GM21717 (cell line): Measurements from ENCODE around the gene FANCG.

Experiments
- ATAC-seq: cut with Tn5 transposase; IDR thresholded peaks from one replicate; pipeline ENCODE4 v1.9.1; 2021; ENCODE audit warnings: mild to moderate bottlenecking, moderate library complexity; ENCODE audit not compliant: unreplicated experiment

FANCG gene

DNA sequence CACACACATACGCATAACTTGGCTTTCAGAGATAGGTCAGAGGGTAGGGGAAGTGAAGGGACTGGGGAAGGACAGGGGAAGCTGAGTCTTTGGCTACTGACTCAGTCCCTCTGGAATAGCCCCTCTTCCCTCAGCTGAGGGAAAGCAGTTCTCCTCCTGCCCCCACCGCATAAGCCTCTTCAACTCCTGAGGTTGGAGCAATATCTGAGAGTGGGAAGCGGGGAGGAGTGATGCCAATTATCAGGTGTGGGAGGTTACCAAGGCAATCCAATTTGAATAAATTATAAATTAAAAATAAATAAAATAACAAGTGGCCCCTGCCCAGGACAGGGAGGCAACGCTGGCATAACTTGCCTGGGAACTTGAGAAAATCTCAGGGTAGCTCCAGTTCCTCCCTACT, 24.8 kb upstream of the FANCG start:
- ATAC-seq: no peak

DNA sequence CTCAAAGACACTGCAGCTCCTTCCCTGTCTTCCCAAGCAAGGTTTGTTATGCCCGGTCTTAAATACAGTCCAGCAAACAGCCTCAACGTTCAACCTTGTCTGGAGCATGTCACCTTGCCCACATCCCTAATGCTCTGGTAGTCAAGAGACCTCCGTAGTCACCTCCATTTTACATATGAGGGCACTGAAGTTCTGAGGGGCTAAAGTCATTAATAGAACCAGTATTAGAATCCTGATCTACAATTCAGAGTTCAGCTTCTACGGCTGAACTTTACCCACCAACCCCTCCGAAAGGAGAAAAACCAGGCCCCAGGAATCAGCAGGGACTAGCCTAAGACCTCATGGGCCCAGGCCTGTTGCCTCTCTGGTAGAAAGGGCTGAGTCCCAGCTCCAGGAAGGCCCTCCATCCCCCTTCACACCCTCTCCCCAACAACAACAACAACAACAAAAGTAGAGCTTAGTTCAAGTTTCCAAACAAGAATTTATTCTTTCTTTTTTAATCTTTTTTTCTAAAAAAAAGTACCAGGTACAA, 24.0 kb upstream of the FANCG start:
- no peak for ATAC-seq

DNA sequence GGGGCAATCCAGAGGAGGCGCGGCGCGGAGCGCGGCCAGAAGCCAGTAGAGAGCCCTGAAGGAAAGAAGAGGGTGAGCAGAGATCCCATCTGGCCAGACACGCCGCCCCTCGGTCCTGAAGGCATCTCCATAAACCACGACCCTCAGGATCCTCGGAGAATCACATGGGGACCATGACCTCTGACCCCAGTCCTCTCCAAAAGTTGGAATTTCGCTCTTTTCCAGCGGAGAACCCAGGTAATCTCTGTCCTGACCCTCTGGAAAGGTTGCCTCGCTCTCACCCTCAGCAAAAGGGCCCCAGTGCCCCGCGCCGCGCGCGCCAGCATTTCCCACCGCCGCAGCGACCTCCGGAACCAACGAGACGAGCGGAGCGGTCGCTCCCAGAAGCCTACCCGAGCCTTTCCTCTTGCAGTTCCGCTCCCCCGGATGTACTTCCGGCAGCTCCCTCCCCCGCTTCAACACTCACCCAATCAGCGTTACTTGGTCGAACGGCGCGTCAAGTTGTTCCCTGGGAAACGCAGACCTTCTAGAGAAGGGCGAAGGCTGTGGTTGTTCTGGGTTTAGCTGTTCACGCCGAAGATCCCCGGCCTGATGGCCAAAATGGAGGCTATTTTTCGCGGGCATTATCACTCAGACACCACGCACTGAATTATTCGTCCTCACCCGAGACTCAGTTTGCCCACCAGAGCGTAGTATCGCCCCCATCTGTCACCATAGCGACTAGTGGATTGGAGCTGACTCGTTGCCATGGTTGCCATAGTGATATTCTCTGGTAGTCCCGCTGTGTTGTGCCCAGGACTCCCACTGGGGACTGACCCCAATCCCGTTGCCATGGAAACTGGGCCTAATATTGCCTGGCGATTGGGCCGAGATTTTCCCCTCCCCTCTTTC, 23.3 kb upstream of the FANCG start, which contains the start of gene STOML2:
Gene STOML2 (minus strand): TSS at position 363 of the 891 bp plus-strand sequence. CDS start 37 bp downstream, at position 326.
- peak; percentile 91 for ATAC-seq

DNA sequence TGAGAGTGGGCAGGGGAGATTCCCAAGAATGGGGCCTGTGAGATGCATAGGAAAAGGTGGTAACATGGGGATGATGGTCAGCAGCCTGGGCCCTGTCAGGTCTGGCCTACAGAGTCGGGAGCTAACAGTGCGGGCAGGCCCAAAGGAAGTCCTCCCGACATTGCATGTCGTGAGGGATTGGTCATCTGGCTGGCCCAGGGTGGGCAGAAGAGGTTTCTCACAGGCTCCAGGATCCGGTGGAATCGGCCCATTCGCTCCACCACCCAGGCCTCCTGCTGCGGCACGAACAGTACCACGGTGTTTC, 22.7 kb upstream of the FANCG start:
- ATAC-seq: peak; percentile 8

DNA sequence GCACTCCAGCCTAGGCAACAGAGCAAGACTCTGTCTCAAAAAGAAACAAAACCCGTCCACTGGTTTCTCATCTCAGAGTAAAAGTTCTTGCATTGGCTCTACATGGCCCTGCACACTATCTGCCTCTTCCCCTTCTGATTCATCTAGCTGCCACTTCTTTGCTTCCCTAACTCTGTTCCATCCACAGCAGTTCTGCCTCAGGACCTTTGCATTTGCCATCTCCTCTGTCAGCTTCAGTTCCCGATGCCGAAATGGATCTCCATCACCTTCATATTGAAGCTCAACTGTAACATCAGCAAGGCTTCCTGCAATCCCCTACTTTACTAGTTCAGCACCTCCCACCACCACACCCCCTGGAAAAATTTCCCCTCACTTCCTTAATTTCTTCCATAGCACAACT, 17.8 kb upstream of the FANCG start:
- no peak for ATAC-seq

DNA sequence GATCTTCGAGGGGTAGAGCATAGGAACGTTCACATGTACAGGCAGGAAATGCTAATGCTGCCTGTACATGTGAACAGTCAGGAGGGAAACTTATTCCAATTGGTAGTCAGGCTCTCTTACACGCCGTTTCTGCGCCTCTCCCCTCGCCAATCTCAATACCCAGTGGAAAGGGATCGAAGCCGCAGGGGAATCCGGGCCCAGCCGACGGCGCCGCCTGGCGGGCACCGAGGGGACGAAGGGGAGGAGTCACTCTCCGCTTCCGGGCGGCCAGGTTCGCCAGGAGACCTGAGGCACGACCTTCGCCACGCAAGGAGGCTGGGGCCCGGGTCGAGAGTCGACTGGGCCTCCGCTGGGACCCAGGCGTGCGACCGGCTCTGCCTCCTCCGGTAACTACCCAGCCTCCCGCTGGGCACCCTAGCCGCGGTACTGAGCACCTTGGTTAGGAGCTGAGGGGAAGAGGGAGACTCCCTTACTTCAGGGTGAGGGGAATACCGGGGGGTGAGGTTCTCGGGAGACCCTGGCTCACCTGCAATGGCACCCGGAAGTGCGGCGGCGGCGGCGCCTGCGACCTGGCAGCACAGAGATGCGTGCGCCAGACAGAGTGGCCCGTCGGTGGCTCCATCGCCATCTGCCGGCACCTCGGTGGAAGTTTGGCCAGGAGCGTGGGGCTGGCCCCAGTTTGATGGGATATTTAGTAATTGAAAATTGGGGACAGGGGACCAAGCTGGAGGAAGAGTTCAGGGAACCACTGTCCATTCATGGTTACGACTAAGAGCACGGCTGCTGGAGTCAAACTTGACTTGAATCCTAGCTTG, 16.5 kb upstream of the FANCG start, which contains the start of gene PIGO:
Gene PIGO (minus strand): TSS at position 557 of the 815 bp plus-strand sequence. CDS start 1,026 bp downstream, outside the sequence.
- peak; percentile 83 for ATAC-seq

DNA sequence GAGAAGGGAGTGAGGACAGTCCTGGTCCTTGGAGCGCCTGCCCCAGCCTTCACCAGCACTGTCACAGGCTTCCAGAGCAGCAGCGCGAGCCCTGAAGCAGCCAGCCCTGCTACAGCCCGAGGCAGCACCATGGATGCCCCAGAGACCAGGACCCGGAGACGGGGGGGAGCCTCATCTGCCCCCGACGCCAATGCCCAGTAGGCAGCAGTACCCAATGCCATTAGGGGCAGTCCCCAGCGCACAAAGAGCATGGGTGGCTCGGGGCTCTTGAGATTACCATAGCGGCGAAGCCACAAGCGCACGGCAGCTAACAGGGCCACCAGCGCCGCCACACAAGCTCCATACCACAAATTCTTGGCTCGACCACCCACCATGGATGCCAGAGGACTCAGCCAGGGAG, 11.8 kb upstream of the FANCG start:
- no peak for ATAC-seq

DNA sequence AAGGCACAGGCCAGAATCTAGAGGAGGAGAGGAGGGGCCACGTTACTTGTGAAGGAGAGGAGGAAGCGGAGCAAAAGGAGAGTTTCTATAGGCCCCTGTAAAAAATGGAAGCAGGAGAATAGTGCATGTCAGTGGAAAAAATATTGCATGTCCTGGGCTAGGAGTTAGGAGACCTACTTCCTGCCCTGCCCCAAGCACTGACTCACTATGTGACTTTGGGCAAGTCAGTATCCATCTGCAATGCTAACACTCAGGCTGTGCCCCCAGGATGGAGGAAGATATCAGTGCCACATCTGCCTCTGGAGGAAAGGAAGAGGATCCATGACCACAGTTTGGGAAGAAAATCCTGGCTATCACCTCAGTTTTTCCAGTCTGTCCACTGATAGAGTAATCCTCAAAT, 9.7 kb upstream of the FANCG start:
- ATAC-seq: no peak

DNA sequence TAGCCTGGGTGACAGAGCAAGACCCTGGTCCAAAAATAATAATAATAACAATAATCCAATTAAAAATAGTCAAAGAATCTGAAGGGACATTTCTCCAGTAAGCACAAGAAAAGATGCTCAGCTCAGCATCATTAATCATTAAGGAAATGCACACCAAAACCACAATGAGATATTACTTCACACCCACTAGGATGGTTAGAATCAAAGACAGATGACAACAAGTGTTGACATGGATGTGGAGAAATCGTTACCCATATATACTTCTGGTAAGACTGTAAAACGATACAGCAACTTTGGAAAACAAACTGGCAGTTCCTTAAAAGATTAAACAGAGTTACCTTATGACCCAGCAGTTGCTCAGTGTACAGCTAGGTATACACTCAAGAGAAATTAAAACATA, 5.3 kb upstream of the FANCG start:
- ATAC-seq: no peak

DNA sequence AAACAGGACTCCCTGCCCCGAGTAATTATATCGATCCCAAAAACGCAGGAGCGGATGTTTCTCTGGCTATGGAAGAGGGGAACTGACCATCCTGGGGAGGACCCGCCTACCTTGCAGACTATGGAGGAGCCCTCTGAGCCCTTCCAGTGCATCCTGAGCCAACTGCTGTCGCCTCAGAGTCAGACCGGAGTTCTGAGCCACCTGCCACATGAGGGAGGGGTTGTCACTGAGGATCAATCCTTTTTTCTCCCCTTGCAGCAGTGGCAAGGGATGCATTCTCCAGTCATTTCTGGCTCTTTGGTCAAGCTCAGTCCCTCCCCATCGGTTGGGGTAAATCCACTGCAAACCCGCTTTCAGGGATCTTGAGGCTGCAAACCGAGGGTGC, 709 bp downstream of the FANCG start:
- ATAC-seq: no peak

DNA sequence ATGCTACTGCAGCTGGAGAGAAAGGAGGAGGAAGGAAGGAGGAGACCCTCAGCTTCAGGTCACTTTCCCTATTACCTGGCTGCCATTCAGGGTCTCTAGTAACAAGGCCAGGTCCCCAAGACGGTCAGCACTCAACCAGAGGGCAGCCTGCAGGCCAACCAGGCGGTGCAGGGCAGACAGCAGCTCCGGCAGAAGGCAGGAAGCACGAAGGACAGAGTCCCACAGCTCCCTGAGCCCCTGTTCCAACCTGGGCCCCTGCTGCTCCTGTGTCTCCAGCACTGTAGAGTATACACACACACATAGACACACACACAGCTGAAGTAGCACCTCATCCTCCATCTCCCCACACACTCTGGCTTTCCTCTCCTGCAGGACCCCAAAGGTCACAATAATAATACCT, 1.7 kb downstream of the FANCG start:
- no peak for ATAC-seq

DNA sequence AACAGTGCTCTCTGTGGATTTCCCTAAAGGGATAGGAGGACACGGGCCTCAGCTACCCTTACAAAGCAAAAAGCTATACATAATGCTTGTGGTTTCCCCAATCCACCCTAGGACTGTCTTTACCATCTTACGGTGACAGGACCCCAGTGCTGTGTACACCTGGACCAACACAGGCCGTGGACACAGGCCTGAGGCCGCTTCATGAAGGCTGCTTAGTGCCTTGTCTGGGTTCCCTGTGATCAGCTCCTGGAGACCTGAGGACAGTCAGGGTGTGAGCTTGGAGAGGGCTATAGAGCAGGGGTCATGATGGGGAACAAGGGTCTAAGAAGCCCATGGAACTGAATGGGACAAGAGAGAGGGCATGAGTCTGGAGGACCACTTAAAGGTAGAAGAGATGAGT, 2.9 kb downstream of the FANCG start:
- no peak for ATAC-seq

DNA sequence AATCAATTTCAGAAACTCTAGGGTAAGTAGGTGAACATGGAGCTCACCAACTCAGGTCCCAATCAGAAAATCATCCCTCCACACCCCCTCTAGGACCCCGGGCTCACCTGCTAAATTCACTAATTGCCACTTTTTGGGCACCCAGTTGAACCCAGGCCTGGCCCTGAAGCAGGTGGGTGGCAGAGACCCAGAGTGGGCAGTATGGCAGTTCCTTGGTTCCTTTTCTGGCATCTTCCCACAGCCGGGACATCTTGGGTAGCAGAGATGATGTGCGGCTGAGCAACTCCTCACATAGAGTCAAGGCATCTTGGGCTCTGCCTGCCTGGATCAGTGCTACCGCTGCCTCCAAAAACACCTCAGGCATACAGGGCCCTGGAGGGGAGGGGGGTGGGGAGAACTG, 4.4 kb downstream of the FANCG start:
- ATAC-seq: no peak

DNA sequence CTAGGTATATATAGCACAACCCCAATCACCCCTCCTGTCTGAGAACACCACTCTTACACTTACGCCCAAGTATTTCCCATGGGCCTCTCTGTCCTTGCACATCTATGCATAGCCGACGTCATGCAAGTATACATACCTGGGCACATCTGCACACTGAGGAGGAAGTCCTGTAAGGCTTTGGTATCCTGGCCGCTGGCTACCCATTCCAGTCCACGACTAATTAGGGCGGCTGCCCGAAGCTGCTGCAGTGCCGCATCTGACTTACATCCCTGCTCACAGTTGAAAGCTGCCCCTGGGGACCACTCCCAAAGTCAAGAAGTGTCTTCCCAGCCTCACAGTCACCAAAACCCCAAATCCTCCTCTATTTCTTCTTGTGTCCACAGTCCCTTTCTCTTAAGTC, 5.0 kb downstream of the FANCG start:
- ATAC-seq: no peak

DNA sequence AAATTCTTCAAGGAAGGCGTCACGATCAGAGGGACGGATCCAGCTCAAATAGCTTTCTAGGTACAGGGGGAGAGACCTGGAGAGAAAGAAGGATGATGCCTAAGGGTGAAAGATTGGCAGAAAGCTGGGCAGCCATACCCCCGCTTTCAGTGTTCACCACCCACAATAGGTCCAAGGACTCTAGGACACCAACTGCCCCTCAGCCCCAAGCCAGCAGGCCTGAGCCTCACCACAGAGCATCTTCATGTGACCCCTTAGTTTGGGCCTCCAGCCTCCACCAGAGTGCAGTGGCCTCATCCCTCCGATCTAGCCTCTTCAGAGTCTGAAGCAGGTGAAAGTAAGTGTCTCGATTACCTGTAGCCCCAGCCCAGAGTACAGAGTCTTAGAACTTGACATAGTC, 5.6 kb downstream of the FANCG start:
- no peak for ATAC-seq

DNA sequence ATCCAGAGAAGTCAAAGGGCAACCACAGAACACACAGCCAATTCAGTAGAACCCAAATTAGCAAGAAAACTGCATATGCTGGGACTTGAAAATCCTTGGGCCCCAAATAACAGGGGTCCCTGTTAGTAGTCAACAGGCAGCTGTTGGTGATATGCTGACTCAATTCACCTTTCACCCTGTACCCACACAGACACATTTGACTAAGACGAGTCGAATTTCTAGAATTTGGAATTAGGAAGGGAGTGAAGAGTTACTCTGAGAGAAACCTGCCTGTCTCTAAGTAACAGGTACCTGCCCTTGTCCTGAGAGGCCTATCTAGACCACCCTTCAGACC, 6.5 kb downstream of the FANCG start:
- no peak for ATAC-seq

DNA sequence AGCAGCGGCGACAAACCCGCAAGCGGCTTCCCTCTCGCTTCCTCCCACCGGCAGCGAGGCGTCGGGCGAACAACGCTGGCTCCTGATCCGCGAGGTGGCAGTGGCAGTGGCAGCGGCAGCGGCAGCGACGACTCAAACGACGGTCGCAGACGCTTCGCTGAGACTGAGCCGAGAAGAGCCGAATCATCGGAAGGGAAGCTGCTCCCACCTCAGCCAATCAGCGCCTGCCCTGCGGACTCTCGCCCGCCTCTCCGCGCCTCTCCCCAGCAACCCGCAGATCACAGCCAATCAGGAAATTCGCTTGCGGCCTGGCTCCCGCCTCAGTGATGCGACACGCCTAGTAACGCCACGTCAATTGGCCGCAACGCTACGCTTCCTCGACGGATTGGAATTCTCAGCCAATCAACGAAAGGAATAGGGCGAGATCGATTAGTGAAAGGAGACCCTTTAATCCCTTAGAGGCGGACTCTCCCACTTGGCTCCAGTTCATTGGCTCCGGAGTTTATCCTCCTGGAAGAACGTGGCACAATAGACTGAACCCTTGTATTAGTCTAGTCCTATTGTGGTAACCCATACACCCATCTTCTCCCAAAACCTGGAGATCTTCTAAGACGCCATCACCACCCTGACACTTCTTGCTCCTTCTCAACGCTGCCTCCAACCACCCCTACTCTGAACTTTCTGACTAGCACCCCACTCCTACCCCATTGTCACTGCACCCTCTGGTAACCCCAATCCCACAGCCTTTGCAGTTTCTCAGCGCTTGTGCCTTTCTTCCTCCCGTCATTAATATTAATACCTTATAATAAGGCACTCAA, 7.1 kb downstream of the FANCG start, which contains the start of gene VCP:
Gene VCP (minus strand): TSS at position 165 of the 818 bp plus-strand sequence. CDS start 272 bp downstream, outside the sequence.
- ATAC-seq: peak; percentile 83

DNA sequence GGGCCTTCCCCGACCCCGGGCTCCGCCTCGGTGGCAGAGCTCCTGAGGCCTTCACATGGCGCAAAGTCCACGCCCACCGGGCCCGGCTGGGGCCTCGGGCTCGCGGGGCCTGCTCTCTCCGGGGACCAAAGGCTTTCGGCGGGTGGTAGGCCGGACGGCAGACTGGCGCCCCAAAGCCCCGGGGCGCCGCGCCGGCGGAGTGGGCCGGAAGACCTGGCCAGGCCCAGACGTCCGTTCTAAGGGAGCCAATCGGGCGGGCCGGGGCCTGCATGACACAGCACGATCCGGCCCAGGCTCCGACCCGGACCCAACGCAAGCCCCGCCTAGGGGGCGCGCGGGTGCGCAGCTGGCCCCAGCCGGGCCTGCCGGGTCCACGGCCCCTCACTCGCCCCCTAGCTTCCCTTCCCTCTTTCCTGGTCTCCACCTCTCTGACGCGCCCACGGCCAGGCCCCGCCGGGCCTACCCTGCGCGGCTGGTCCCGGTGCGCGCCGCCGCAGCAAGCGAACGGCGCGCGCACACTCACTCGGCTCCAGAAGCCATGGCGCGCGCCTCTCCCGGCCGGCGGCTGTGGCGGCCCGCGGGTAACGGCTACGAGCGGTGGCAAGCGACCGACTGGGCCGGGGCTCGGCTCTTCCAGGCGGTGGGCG, 7.8 kb downstream of the FANCG start:
- peak; percentile 42 for ATAC-seq

DNA sequence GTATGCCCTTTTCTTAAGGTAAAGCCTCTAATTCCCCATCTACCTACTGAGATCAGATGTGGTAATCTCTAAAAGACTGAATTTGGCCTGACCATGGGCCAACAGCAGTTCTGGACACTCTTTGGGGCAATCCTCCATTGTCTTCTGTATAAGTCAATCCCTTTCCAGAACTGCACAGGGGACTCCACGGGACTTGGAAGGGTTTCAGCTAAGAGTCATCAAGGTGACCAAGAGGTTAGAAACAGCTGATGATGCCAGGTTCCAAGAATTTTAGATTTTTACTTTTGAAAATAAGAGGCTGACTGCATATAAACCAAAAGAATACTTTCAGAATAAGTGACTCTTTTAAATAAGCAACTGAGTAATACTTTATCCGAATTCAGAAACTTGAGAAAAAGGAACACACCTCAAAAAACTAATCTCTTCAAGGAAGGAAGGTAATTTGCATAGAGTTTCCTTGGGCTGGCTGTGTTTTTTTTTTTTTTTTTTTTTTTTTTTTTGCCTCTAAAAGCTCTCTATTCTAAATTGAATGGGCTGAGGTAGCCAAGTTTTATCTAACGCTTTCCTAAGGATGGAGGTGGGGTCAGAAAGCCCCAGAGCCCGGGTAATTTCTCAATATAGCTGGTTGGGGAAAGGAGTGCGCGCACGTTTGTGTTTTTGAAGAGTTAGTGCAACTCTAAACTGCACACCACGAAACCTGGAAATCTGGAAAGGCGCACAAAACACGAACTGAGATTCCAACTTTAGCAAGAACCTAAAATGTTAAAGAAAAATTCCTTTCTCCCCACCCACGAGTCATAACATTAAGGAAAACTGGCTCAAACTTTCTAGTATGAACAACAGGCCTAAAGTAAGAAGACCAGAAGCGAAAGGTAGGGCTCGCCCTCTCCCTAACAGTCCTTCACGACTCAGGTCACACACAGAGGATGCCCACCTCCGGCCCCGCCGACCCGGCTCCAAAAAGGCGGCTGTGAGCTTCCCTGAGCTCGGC, 8.6 kb downstream of the FANCG start:
- no peak for ATAC-seq
